Measurements from ENCODE around the gene KANK2. TPM values are rescaled to one million over a fixed set of nuclear protein-coding genes. Genes with fewer than 3 reads are reported as not detected.

Gene KANK2
- polyA plus RNA-seq, 1 donor from 2014 or later = 0.25 TPM

DNA sequence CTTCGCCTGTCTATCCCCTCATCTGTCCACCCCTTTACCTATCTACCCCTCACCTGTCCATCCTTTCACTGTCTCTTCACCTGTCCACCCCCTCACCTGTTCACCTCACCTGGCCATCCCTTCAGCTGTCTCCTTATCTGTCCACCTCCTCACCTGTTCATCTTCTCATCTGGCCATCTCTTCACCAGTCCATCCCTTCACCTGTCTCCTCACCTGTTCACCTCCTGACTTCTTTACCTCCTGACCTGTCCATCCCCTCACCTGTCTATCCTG is 13.2 kb upstream of the KANK2 start:
- no peak overlapping the region for H3K4me3 ChIP-seq (ENCODE audit: low read length)
- H3K27ac ChIP-seq (ENCODE audit: low read length) = no peak overlapping the region
- H4K20me1 ChIP-seq (ENCODE audit: insufficient read depth) = no peaks in the 10 kb centered on the region
- no peak overlapping the region for H3K4me2 ChIP-seq (ENCODE audit: low read length)
- no peak overlapping the region for H2AFZ ChIP-seq (ENCODE audit: low read depth, low read length)
- H3F3A ChIP-seq (ENCODE audit: insufficient read depth, low read length, poor library complexity, severe bottlenecking) = no peaks in the 10 kb centered on the region
- no peaks in the 10 kb centered on the region for H3K36me3 ChIP-seq (ENCODE audit: insufficient read depth, low read length)
- H3K9ac ChIP-seq (ENCODE audit: low read length) = no peak overlapping the region
- no peaks in the 10 kb centered on the region for H3K9me2 ChIP-seq (ENCODE audit: insufficient read depth, low read length)
- no peaks in the 10 kb centered on the region for H3K9me3 ChIP-seq (ENCODE audit: low read length)
- no peaks in the 10 kb centered on the region for H3K27me3 ChIP-seq (ENCODE audit: insufficient read depth, low read depth, low read length)
- no peak for TF ChIP-seq EP300 (conservative IDR thresholded peaks at IDR 0.05; ENCODE audit: poor library complexity, severe bottlenecking)
- TF ChIP-seq, protein P1, sequence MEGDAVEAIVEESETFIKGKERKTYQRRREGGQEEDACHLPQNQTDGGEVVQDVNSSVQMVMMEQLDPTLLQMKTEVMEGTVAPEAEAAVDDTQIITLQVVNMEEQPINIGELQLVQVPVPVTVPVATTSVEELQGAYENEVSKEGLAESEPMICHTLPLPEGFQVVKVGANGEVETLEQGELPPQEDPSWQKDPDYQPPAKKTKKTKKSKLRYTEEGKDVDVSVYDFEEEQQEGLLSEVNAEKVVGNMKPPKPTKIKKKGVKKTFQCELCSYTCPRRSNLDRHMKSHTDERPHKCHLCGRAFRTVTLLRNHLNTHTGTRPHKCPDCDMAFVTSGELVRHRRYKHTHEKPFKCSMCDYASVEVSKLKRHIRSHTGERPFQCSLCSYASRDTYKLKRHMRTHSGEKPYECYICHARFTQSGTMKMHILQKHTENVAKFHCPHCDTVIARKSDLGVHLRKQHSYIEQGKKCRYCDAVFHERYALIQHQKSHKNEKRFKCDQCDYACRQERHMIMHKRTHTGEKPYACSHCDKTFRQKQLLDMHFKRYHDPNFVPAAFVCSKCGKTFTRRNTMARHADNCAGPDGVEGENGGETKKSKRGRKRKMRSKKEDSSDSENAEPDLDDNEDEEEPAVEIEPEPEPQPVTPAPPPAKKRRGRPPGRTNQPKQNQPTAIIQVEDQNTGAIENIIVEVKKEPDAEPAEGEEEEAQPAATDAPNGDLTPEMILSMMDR (IDR thresholded peaks at IDR 0.05; ENCODE audit: poor library complexity, severe bottlenecking) = no peak
- TF ChIP-seq, protein P2, sequence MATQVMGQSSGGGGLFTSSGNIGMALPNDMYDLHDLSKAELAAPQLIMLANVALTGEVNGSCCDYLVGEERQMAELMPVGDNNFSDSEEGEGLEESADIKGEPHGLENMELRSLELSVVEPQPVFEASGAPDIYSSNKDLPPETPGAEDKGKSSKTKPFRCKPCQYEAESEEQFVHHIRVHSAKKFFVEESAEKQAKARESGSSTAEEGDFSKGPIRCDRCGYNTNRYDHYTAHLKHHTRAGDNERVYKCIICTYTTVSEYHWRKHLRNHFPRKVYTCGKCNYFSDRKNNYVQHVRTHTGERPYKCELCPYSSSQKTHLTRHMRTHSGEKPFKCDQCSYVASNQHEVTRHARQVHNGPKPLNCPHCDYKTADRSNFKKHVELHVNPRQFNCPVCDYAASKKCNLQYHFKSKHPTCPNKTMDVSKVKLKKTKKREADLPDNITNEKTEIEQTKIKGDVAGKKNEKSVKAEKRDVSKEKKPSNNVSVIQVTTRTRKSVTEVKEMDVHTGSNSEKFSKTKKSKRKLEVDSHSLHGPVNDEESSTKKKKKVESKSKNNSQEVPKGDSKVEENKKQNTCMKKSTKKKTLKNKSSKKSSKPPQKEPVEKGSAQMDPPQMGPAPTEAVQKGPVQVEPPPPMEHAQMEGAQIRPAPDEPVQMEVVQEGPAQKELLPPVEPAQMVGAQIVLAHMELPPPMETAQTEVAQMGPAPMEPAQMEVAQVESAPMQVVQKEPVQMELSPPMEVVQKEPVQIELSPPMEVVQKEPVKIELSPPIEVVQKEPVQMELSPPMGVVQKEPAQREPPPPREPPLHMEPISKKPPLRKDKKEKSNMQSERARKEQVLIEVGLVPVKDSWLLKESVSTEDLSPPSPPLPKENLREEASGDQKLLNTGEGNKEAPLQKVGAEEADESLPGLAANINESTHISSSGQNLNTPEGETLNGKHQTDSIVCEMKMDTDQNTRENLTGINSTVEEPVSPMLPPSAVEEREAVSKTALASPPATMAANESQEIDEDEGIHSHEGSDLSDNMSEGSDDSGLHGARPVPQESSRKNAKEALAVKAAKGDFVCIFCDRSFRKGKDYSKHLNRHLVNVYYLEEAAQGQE (IDR thresholded peaks at IDR 0.05; ENCODE audit: borderline replicate concordance) = no peak
- no peak for TF ChIP-seq EZH2 (IDR thresholded peaks at IDR 0.05; ENCODE audit: borderline replicate concordance, insufficient read depth, low read length, poor library complexity, severe bottlenecking)
- no peak for TF ChIP-seq MXI1 (conservative IDR thresholded peaks at IDR 0.05; ENCODE audit: poor library complexity, severe bottlenecking)
- no peak for TF ChIP-seq TAF1 (IDR thresholded peaks at IDR 0.05; ENCODE audit: low read depth)
- TF ChIP-seq SMC3 (conservative IDR thresholded peaks at IDR 0.05; ENCODE audit: poor library complexity) = no peak
- no peak for TF ChIP-seq POLR2AphosphoS5 (IDR thresholded peaks at IDR 0.05)
- TF ChIP-seq RAD21 (conservative IDR thresholded peaks at IDR 0.05) = no peak
- no peaks in the 10 kb centered on the region for H3K79me2 ChIP-seq (replicated peaks; ENCODE audit: insufficient read depth, low read length)

DNA sequence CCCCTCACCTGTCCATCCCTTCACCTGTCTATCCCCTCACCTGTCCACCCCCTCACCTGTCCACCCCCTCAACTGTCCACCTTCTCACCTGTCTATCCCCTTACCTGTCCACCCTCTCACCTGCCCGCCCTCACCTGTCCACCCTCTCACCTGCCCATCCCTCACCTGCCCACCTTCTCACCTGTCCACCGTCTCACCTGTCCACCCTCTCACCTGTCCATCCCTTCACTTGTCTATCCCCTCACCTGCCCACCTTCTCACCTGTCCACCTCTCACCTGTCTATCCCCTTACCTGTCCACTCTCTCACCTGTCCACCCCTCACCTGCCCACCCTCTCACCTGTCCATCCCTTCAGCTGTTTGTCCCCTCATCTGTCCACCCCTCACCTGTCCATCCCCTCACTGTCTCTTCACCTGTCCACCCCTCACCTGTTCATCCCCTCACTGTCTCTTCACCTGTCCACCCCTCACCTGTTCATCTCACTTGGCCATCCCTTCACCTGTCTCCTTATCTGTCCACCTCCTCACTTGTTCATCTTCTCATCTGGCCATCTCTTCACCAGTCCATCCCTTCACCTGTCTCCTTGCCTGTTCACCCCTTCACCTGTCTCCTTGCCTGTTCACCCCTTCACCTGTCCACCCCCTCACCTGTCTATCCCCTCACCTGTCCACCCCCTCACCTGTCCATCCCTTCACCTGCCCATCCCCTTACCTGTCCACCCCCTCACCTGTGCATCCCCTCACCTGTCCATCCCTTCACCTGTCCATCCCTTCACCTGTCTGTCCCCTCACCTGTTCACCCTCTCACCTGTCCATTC is 12.7 kb upstream of the KANK2 start:
- TF ChIP-seq EP300 (conservative IDR thresholded peaks at IDR 0.05; ENCODE audit: poor library complexity, severe bottlenecking) = no peak
- no peak for TF ChIP-seq TAF1 (IDR thresholded peaks at IDR 0.05; ENCODE audit: low read depth)
- TF ChIP-seq SMC3 (conservative IDR thresholded peaks at IDR 0.05; ENCODE audit: poor library complexity) = no peak
- TF ChIP-seq, protein P1 (IDR thresholded peaks at IDR 0.05; ENCODE audit: poor library complexity, severe bottlenecking) = no peak
- Histone ChIP-seq H4K20me1 (ENCODE audit: insufficient read depth) (no peaks in the 10 kb centered on the region), H3K27me3 (ENCODE audit: insufficient read depth, low read depth, low read length) (no peaks in the 10 kb centered on the region), H3K4me3 (ENCODE audit: low read length) (no peak overlapping the region), H3K4me2 (ENCODE audit: low read length) (no peak overlapping the region), H3K79me2 (replicated peaks; ENCODE audit: insufficient read depth, low read length) (no peaks in the 10 kb centered on the region), H2AFZ (ENCODE audit: low read depth, low read length) (no peak overlapping the region), H3F3A (ENCODE audit: insufficient read depth, low read length, poor library complexity, severe bottlenecking) (no peaks in the 10 kb centered on the region), H3K9me3 (ENCODE audit: low read length) (no peaks in the 10 kb centered on the region), H3K36me3 (ENCODE audit: insufficient read depth, low read length) (no peaks in the 10 kb centered on the region), H3K9ac (ENCODE audit: low read length) (no peak overlapping the region), H3K27ac (ENCODE audit: low read length) (no peak overlapping the region), H3K9me2 (ENCODE audit: insufficient read depth, low read length) (no peaks in the 10 kb centered on the region)
